IMR-90 (cell line): ENCODE measurements around the gene RPL23. TPM values are rescaled to one million over a fixed set of nuclear protein-coding genes. Genes with fewer than 3 reads are reported as not detected.
A peak's percentile ranks its signal among the peaks of the same experiment; 100 is the strongest.

Experiments
- ATAC-seq: fragments of 200-7000 bp; cut with Tn5 transposase; 2 replicates; pipeline ENCODE4 v1.9.1; 2020; ENCODE audit warnings: low read depth, mild to moderate bottlenecking, moderate library complexity
- BruUV-seq: library from RNA; stranded (reverse); fragments of 400-500 nt; replicated peaks from 2 replicates; lab custom pipeline; 2021; lab: Mats Ljungman, UMichigan
- CTCF ChIA-PET: fragments of 300-600 bp; formaldehyde crosslinking; extraction: SDS; loops from one replicate; lab custom pipeline; 2021; ENCODE audit warnings: antibody characterized with exemption; lab: Yijun Ruan, JAX
- POLR2A ChIA-PET: fragments of 300-600 bp; sonication (Branson Sonifier 250); formaldehyde crosslinking; loops from one replicate; lab custom pipeline; 2022; ENCODE audit warnings: antibody characterized with exemption; ENCODE audit not compliant: unreplicated experiment; lab: Charles Lee
- DNase-seq: peaks from one replicate; pipeline ENCODE4 v3.0.0; 2013
- H2AFZ ChIP-seq: replicated peaks from 2 replicates; pipeline ENCODE3; 2013; ENCODE audit warnings: low read length, mild to moderate bottlenecking; ENCODE audit not compliant: poor library complexity
- H2AK5ac ChIP-seq: 2 replicates; pipeline ENCODE4 v1.6.1; 2013; ENCODE audit warnings: low read depth, low read length, inconsistent platforms
- H2AK9ac ChIP-seq: replicated peaks from 2 replicates; pipeline ENCODE3; 2013; ENCODE audit warnings: mild to moderate bottlenecking, low read depth, low read length, moderate library complexity; ENCODE audit not compliant: poor library complexity
- H2BK120ac ChIP-seq: 2 replicates; pipeline ENCODE4 v1.6.1; 2013; ENCODE audit warnings: low read depth, low read length, inconsistent platforms
- H2BK15ac ChIP-seq: 3 replicates; pipeline ENCODE4 v1.6.1; 2013; ENCODE audit warnings: low read depth, low read length, inconsistent platforms
- H2BK20ac ChIP-seq: 2 replicates; pipeline ENCODE4 v1.6.1; 2013; ENCODE audit warnings: low read depth, mild to moderate bottlenecking, inconsistent platforms, low read length, moderate library complexity
- H2BK5ac ChIP-seq: 2 replicates; pipeline ENCODE4 v1.6.1; 2013; ENCODE audit warnings: mild to moderate bottlenecking, low read depth, low read length, inconsistent platforms; ENCODE audit not compliant: poor library complexity, severe bottlenecking
- H3K14ac ChIP-seq: replicated peaks from 2 replicates; pipeline ENCODE4 v1.6.1; 2013; ENCODE audit warnings: low read depth, low read length, inconsistent platforms
- H3K18ac ChIP-seq: 2 replicates; pipeline ENCODE4 v1.6.1; 2013; ENCODE audit warnings: low read depth, low read length, control low read depth
- H3K23ac ChIP-seq: 2 replicates; pipeline ENCODE4 v1.6.1; 2013; ENCODE audit warnings: low read depth, low read length, inconsistent platforms
- H3K27ac ChIP-seq: 2 replicates; pipeline ENCODE4 v1.5.1; 2013; ENCODE audit warnings: mild to moderate bottlenecking, control low read depth, low read length; ENCODE audit not compliant: insufficient read depth
- H3K27me3 ChIP-seq: 2 replicates; pipeline ENCODE4 v1.6.1; 2013; ENCODE audit warnings: low read length; ENCODE audit not compliant: control insufficient read depth, insufficient read depth
- H3K36me3 ChIP-seq: 2 replicates; pipeline ENCODE4 v1.6.1; 2013; ENCODE audit warnings: low read length, mixed read lengths; ENCODE audit not compliant: control insufficient read depth, insufficient read depth
- H3K4ac ChIP-seq: 2 replicates; pipeline ENCODE4 v1.6.1; 2013; ENCODE audit warnings: low read depth, low read length, inconsistent platforms
- H3K4me1 ChIP-seq: 2 replicates; pipeline ENCODE4 v1.6.1; 2013; ENCODE audit warnings: low read length, mixed read lengths; ENCODE audit not compliant: control insufficient read depth, insufficient read depth
- H3K4me2 ChIP-seq: 2 replicates; pipeline ENCODE4 v1.6.1; 2013; ENCODE audit warnings: low read depth, mild to moderate bottlenecking, control low read depth, low read length, moderate library complexity
- H3K4me3 ChIP-seq: 2 replicates; pipeline ENCODE4 v1.5.1; 2013; ENCODE audit warnings: low read depth, mild to moderate bottlenecking, control low read depth, low read length, moderate library complexity; ENCODE audit not compliant: insufficient read depth
- H3K56ac ChIP-seq: 2 replicates; pipeline ENCODE4 v1.6.1; 2013; ENCODE audit warnings: low read length, inconsistent platforms; ENCODE audit not compliant: insufficient read depth; ENCODE audit errors: extremely low read depth
- H3K79me1 ChIP-seq, 2 experiments: 2 replicates each; pipeline ENCODE4 v1.6.1; 2013; ENCODE audit warnings: low read length in 2 of 2, inconsistent platforms in 1 of 2, low read depth in 1 of 2
- H3K9ac ChIP-seq: 2 replicates; pipeline ENCODE4 v1.6.1; 2013; ENCODE audit warnings: low read depth, low read length, control low read depth
- H3K9me1 ChIP-seq: 2 replicates; pipeline ENCODE4 v1.6.1; 2013; ENCODE audit warnings: low read length, inconsistent platforms; ENCODE audit not compliant: insufficient read depth
- H3K9me3 ChIP-seq: 2 replicates; pipeline ENCODE4 v1.6.1; 2013; ENCODE audit warnings: low read length; ENCODE audit not compliant: control insufficient read depth, insufficient read depth
- H4K20me1 ChIP-seq: 2 replicates; pipeline ENCODE4 v1.6.1; 2013; ENCODE audit warnings: low read length, inconsistent platforms; ENCODE audit not compliant: insufficient read depth
- H4K5ac ChIP-seq: 2 replicates; pipeline ENCODE4 v1.6.1; 2013; ENCODE audit warnings: mild to moderate bottlenecking, low read depth, low read length, control low read depth
- H4K8ac ChIP-seq, 2 experiments: 2 replicates each; pipeline ENCODE4 v1.6.1; 2013; ENCODE audit warnings: low read depth in 2 of 2, low read length in 2 of 2, control low read depth in 1 of 2, inconsistent platforms in 1 of 2
- H4K91ac ChIP-seq: 2 replicates; pipeline ENCODE4 v1.6.1; 2013; ENCODE audit warnings: low read depth, low read length, inconsistent platforms; ENCODE audit not compliant: insufficient read depth
- BHLHE40 ChIP-seq: fragments of 150-350 bp; IDR thresholded peaks from 2 replicates; pipeline ENCODE4 v1.6.1; 2016; ENCODE audit warnings: mild to moderate bottlenecking, low read depth, low read length
- CEBPB ChIP-seq: IDR thresholded peaks from 2 replicates; pipeline ENCODE4 v1.6.1; 2012; ENCODE audit warnings: low read depth, low read length, improper control_type of control experiment
- CHD1 ChIP-seq: IDR thresholded peaks from 2 replicates; pipeline ENCODE4 v1.6.1; 2012; ENCODE audit warnings: low read depth, low read length, improper control_type of control experiment
- FOS ChIP-seq: fragments of 150-350 bp; IDR thresholded peaks from 2 replicates; pipeline ENCODE4 v1.6.1; 2016; ENCODE audit warnings: low read depth, low read length
- MAFK ChIP-seq: IDR thresholded peaks from 2 replicates; pipeline ENCODE4 v1.6.1; 2012; ENCODE audit warnings: low read depth, low read length, improper control_type of control experiment
- MXI1 ChIP-seq: IDR thresholded peaks from 2 replicates; pipeline ENCODE4 v1.6.1; 2012; ENCODE audit warnings: low read depth, mild to moderate bottlenecking, low read length, moderate library complexity, borderline replicate concordance
- NFE2L2 ChIP-seq: fragments of 150-350 bp; IDR thresholded peaks from 2 replicates; pipeline ENCODE4 v1.6.1; 2016; ENCODE audit warnings: low read depth, mild to moderate bottlenecking, low read length
- POLR2A ChIP-seq: IDR thresholded peaks from 2 replicates; pipeline ENCODE4 v1.6.1; 2012; ENCODE audit warnings: mild to moderate bottlenecking, low read depth, low read length
- RAD21 ChIP-seq: IDR thresholded peaks from 2 replicates; pipeline ENCODE4 v1.6.1; 2012; ENCODE audit warnings: low read length, improper control_type of control experiment
- SMC3 ChIP-seq: fragments of 150-350 bp; IDR thresholded peaks from 2 replicates; pipeline ENCODE4 v1.6.1; 2016; ENCODE audit warnings: low read depth, mild to moderate bottlenecking, antibody characterized with exemption, low read length, moderate library complexity
- WGBS, 2 experiments: methylation state at CpG; one replicate each; pipeline versions ENCODE4 v1.1.5 to v1.1.7; 2013; ENCODE audit warnings: missing lambda C conversion rate in 2 of 2; ENCODE audit not compliant: insufficient read length in 1 of 2; ENCODE audit errors: extremely low coverage in 2 of 2; 5-methylcytosine and 5-hydroxymethylcytosine counted together
- dilution Hi-C: fragments of 300-500 bp; cut with HindIII; formaldehyde crosslinking; loops from one replicate; pipeline ENCODE4 v1.14.3; 2018; ENCODE audit warnings: low sequenced_read_pairs; ENCODE audit not compliant: unreplicated experiment
- in situ Hi-C: fragments of 300-500 bp; cut with MboI; formaldehyde crosslinking; loops from 3 replicates; pipeline ENCODE4 v1.14.3; 2019; ENCODE audit warnings: low sequenced_read_pairs, inconsistent platforms, mixed read lengths
- intact Hi-C: fragments of 100-400 bp; cut with micrococcal nuclease; formaldehyde crosslinking; loops from 2 replicates; pipeline ENCODE4 v1.10.0; 2022
- polyA plus RNA-seq, 3 experiments: library from polyadenylated mRNA; depleted of rRNA; stranded (reverse); fragments of >200 nt; gene quantifications; 2 replicates each; pipeline ENCODE4 v1.2.3, GENCODE V29; 2012; ENCODE audit warnings: low replicate concordance in 1 of 3
- total RNA-seq: library from RNA; depleted of rRNA; stranded (reverse); fragments of >200 nt; gene quantifications from 2 replicates; pipeline ENCODE4 v1.2.3, GENCODE V29; 2012
- TF ChIP-seq, protein P1 (sequence below): fragments of 150-350 bp; IDR thresholded peaks from 2 replicates; pipeline ENCODE4 v1.6.1; 2016; ENCODE audit warnings: low read depth, mild to moderate bottlenecking, low read length, moderate library complexity, borderline replicate concordance
- TF ChIP-seq, protein P2 (sequence below): fragments of 150-350 bp; IDR thresholded peaks from 2 replicates; pipeline ENCODE4 v1.6.1; 2017; ENCODE audit warnings: mild to moderate bottlenecking, antibody characterized with exemption, low read length, low read depth
- TF ChIP-seq, protein P3 (sequence below): conservative IDR thresholded peaks from 2 replicates; pipeline ENCODE4 v1.5.1; 2012; ENCODE audit warnings: mild to moderate bottlenecking, low read depth, low read length, improper control_type of control experiment

Gene RPL23
- total and polyA plus RNA-seq, 2 of the 4 experiments (the other 2 are of a cell fraction): 1,170 to 2,308 TPM

DNA sequence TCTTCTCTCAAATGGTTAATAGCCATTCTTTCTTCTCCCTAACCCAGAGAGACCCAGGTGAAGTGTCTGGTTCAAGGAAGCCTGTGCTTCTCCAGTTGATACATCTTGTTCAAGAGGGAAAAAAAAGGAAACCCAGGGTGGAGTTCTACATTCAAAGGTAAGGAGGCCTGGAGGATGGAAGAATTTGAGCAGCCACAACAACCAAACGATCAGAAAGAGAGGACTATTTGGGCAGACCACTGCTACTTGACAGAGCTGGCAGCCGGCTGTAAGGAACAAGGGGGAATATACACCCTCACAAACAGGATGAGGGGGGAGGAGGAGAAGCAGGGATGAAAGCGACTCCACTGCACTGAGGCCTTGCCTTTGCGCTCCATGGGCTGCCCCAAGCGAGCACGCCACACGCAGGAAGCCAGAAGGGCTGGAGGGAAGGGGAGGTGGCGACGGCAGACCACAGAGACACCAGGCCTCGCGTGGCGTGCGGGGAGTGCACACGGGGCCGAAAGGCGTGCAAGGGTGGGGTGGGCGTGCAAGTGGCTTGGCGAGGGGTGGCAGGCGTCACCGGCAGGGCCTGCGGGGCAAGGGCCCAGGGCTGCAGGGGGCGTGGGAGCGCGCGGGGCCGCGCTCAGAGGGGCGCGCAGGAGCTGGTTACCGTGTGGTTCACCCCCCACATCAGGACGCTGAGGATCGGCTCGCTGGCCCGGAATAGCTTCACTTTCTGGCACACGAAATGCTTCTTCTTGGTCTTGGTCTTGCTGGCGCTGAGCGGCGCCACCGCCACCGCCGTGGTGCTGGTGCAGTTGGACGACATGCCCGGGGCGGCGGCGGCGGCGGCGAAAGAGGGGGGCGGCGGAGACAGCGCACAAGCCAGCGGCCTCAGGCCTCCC is 54.7 kb downstream of the RPL23 start:
- peaks cover 10 to 48% of the 10 kb centered on the region in 2 experiments; a peak in 3 of 4 replicates for H3K79me1 ChIP-seq
- TF ChIP-seq BHLHE40 (peak; percentile 13; the same call in 1 of the 2 replicates), RAD21 (0 out of 2 replicates have a peak, but pooled peaks have one; percentile 1), POLR2A (no peak), FOS (no peak), MAFK (no peak), CHD1 (no peak), CEBPB (no peak), SMC3 (no peak), NFE2L2 (no peak), MXI1 (peak; percentile 37; the same call in 1 of the 2 replicates)
- TF ChIP-seq, protein P1, sequence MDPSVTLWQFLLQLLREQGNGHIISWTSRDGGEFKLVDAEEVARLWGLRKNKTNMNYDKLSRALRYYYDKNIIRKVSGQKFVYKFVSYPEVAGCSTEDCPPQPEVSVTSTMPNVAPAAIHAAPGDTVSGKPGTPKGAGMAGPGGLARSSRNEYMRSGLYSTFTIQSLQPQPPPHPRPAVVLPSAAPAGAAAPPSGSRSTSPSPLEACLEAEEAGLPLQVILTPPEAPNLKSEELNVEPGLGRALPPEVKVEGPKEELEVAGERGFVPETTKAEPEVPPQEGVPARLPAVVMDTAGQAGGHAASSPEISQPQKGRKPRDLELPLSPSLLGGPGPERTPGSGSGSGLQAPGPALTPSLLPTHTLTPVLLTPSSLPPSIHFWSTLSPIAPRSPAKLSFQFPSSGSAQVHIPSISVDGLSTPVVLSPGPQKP: no peak
- TF ChIP-seq, protein P2, sequence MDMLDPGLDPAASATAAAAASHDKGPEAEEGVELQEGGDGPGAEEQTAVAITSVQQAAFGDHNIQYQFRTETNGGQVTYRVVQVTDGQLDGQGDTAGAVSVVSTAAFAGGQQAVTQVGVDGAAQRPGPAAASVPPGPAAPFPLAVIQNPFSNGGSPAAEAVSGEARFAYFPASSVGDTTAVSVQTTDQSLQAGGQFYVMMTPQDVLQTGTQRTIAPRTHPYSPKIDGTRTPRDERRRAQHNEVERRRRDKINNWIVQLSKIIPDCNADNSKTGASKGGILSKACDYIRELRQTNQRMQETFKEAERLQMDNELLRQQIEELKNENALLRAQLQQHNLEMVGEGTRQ: no peak
- TF ChIP-seq, protein P3, sequence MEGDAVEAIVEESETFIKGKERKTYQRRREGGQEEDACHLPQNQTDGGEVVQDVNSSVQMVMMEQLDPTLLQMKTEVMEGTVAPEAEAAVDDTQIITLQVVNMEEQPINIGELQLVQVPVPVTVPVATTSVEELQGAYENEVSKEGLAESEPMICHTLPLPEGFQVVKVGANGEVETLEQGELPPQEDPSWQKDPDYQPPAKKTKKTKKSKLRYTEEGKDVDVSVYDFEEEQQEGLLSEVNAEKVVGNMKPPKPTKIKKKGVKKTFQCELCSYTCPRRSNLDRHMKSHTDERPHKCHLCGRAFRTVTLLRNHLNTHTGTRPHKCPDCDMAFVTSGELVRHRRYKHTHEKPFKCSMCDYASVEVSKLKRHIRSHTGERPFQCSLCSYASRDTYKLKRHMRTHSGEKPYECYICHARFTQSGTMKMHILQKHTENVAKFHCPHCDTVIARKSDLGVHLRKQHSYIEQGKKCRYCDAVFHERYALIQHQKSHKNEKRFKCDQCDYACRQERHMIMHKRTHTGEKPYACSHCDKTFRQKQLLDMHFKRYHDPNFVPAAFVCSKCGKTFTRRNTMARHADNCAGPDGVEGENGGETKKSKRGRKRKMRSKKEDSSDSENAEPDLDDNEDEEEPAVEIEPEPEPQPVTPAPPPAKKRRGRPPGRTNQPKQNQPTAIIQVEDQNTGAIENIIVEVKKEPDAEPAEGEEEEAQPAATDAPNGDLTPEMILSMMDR: no peak; the same call in 1 of the 2 replicates
- H3K23ac ChIP-seq: peak overlapping the region; percentile 92
- no peaks in the 10 kb centered on the region for H3K27me3 ChIP-seq
- H2BK120ac ChIP-seq: 0 out of 2 replicates have a peak overlapping the region, but pooled peaks have one; percentile 17
- peak; percentile 19 for ATAC-seq
- H3K4ac ChIP-seq: peak overlapping the region; percentile 81
- ChIA-PET POLR2A (interaction anchor here (0.6 to 0.7 kb wide), 2 partner anchors 10 to 26 kb away, joined by 3 to 15 read pairs; no protein-coding TSS in a partner anchor), CTCF (no interaction called here)
- peak overlapping the region; percentile 61 for H3K4me3 ChIP-seq
- H3K27ac ChIP-seq: peak overlapping the region; percentile 81
- H2BK15ac ChIP-seq: peak overlapping the region; percentile 36; the same call in 1 of the 3 replicates
- H3K36me3 ChIP-seq: peaks cover 23% of the 10 kb centered on the region
- peak overlapping the region; percentile 82 for H3K14ac ChIP-seq
- no peaks in the 10 kb centered on the region for H3K9me3 ChIP-seq
- no TSS peak for BruUV-seq
- peak overlapping the region; percentile 91 for H2BK5ac ChIP-seq
- H3K4me1 ChIP-seq: peaks cover 13% of the 10 kb centered on the region
- peak overlapping the region; percentile 73 for H3K56ac ChIP-seq
- H4K5ac ChIP-seq: peak overlapping the region; percentile 35
- H2BK20ac ChIP-seq: no peak overlapping the region
- H2AK9ac ChIP-seq: peak overlapping the region; percentile 99
- peak overlapping the region; percentile 52 to 93 for H4K8ac ChIP-seq
- H3K18ac ChIP-seq: peak overlapping the region; percentile 58
- peaks cover 23% of the 10 kb centered on the region for H3K9me1 ChIP-seq
- in situ Hi-C loops (no loop called here), dilution Hi-C loops (no loop called here), intact Hi-C loops (loop anchor here (5.0 kb wide), 1 partner anchor 443 kb away; no protein-coding TSS in a partner anchor)
- H2AK5ac ChIP-seq: peak overlapping the region; percentile 78
- H4K91ac ChIP-seq: peak overlapping the region; percentile 81
- peak overlapping the region; percentile 98 for H3K4me2 ChIP-seq
- peak overlapping the region; percentile 69 for H3K9ac ChIP-seq
- peak overlapping the region; percentile 96 for H2AFZ ChIP-seq
- WGBS, 2 experiments: 0% methylated on average over 32 of the region's 53 CpGs; no CpG with 5 or more reads in 1 of the 2 experiments
- peaks cover 36% of the 10 kb centered on the region for H4K20me1 ChIP-seq
- DNase-seq: peak; percentile 35
